Measurements from ENCODE around the gene PRH2. TPM values are rescaled to one million over a fixed set of nuclear protein-coding genes. Genes with fewer than 3 reads are reported as not detected.
A peak's percentile ranks its signal among the peaks of the same experiment; 100 is the strongest.

The PRH2 gene
- total and polyA plus RNA-seq, 2 donors (not counting 3 experiments of a cell fraction or from before 2014, with no cell fraction given) = not detected

- H3K79me2 ChIP-seq (ENCODE audit: control insufficient read depth, insufficient read depth, low read length) = no peaks in the 10 kb centered on the region
- BruUV-seq (replicated peaks) = no TSS peak
- ChIA-PET POLR2A (no interaction called here), CTCF (interaction anchor here (1.1 kb wide), 2 partner anchors 8 to 229 kb away, joined by 3 read pairs; partner anchors contain the start of gene SMIM10L1)
- no peak overlapping the region for H3K9ac ChIP-seq (replicated peaks; ENCODE audit: extremely low read depth, insufficient read depth, low read length)
- no peak for DNase-seq (ENCODE audit: low read depth, low spot score)
- H3K36me3 ChIP-seq (ENCODE audit: control insufficient read depth in 2 of 2, extremely low read depth in 1 of 2, insufficient read depth in 2 of 2, low read length in 2 of 2) = no peaks in the 10 kb centered on the region
- H4K20me1 ChIP-seq (replicated peaks; ENCODE audit: control insufficient read depth, extremely low read depth, insufficient read depth, low read length) = peaks cover 2% of the 10 kb centered on the region
- no peak overlapping the region for H2AFZ ChIP-seq (ENCODE audit: low read depth, low read length)
- no peak overlapping the region for H3K27ac ChIP-seq (ENCODE audit: insufficient read depth, low read depth, low read length)
- H3K9me3 ChIP-seq (replicated peaks; ENCODE audit: control insufficient read depth, insufficient read depth, low read length) = no peaks in the 10 kb centered on the region
- no peak for FAIRE-seq
- H3K4me2 ChIP-seq (ENCODE audit: insufficient read depth, low read length) = no peak overlapping the region
- intact Hi-C loops (cut with micrococcal nuclease) (no loop called here), dilution Hi-C loops (cut with MboI; ENCODE audit: extremely low pct_ligation_motif_present, low sequenced_read_pairs) (no loop called here)
- H3K4me3 ChIP-seq (replicated peaks in 1 of 3; ENCODE audit: insufficient read depth in 1 of 3, low read depth in 1 of 3, low read length in 3 of 3) = no peak overlapping the region
- H3K27me3 ChIP-seq (ENCODE audit: control insufficient read depth in 2 of 2, insufficient read depth in 2 of 2, low read length in 2 of 2) = no peaks in the 10 kb centered on the region
- TF ChIP-seq POLR2A (IDR thresholded peaks at IDR 0.05; ENCODE audit: low read depth, low read length) = no peak
- TF ChIP-seq FOS (IDR thresholded peaks at IDR 0.05; ENCODE audit: borderline replicate concordance, insufficient read depth, low read length) = no peak
- no peak for TF ChIP-seq MYC (IDR thresholded peaks at IDR 0.05; ENCODE audit: low read depth, low read length)
- TF ChIP-seq GATA2 (IDR thresholded peaks at IDR 0.05; ENCODE audit: insufficient read depth, insufficient read length, low read depth, low read length) = peak; percentile 14
- H3K4me1 ChIP-seq (ENCODE audit: control insufficient read depth, extremely low read depth, insufficient read depth, low read length) = no peaks in the 10 kb centered on the region
- H3K9me1 ChIP-seq (replicated peaks; ENCODE audit: control insufficient read depth, extremely low read depth, insufficient read depth, low read length) = no peaks in the 10 kb centered on the region
These were observed 13.0 kb downstream of the PRH2 start for GRCh38 chr12:10941916-10942607.

- no peaks in the 10 kb centered on the region for H3K27me3 ChIP-seq (ENCODE audit: control insufficient read depth in 2 of 2, insufficient read depth in 2 of 2, low read length in 2 of 2)
- intact Hi-C loops (cut with micrococcal nuclease) = no loop called here
- TF ChIP-seq MAX (IDR thresholded peaks at IDR 0.05; ENCODE audit: insufficient read depth, insufficient read length) (no peak), GATA2 (IDR thresholded peaks at IDR 0.05; ENCODE audit: insufficient read depth, insufficient read length, low read depth, low read length) (no peak), CTCF (IDR thresholded peaks at IDR 0.05; ENCODE audit: extremely low read depth in 1 of 2, insufficient read depth in 1 of 2, low read depth in 1 of 2, low read length in 2 of 2) (no peak), POLR2AphosphoS5 (IDR thresholded peaks at IDR 0.05; ENCODE audit: insufficient read depth, low read depth, low read length) (no peak), MYC (IDR thresholded peaks at IDR 0.05; ENCODE audit: low read depth, low read length) (no peak), EZH2 (IDR thresholded peaks at IDR 0.05; ENCODE audit: borderline replicate concordance, low read depth, low read length, severe bottlenecking) (no peak), FOS (IDR thresholded peaks at IDR 0.05; ENCODE audit: borderline replicate concordance, insufficient read depth, low read length) (no peak), POLR2A (IDR thresholded peaks at IDR 0.05; ENCODE audit: low read depth, low read length) (no peak), JUN (IDR thresholded peaks at IDR 0.05; ENCODE audit: borderline replicate concordance, insufficient read depth, insufficient read length, low read depth) (no peak)
- no peak overlapping the region for H3K4me3 ChIP-seq (replicated peaks in 1 of 3; ENCODE audit: insufficient read depth in 1 of 3, low read depth in 1 of 3, low read length in 3 of 3)
- no peaks in the 10 kb centered on the region for H3K4me1 ChIP-seq (ENCODE audit: control insufficient read depth, extremely low read depth, insufficient read depth, low read length)
- FAIRE-seq (no peak), DNase-seq (ENCODE audit: low read depth, low spot score) (no peak)
- ChIA-PET CTCF (interaction anchor here (1.0 to 1.1 kb wide), 3 partner anchors 8 to 228 kb away, joined by 3 read pairs; partner anchors contain the start of gene SMIM10L1), POLR2A (no interaction called here)
- H2AFZ ChIP-seq (ENCODE audit: low read depth, low read length) = no peak overlapping the region
- no peaks in the 10 kb centered on the region for H3K9me1 ChIP-seq (replicated peaks; ENCODE audit: control insufficient read depth, extremely low read depth, insufficient read depth, low read length)
- H3K9me3 ChIP-seq (replicated peaks; ENCODE audit: control insufficient read depth, insufficient read depth, low read length) = no peaks in the 10 kb centered on the region
- no peak overlapping the region for H3K27ac ChIP-seq (ENCODE audit: insufficient read depth, low read depth, low read length)
- no TSS peak for BruUV-seq (replicated peaks)
- H3K36me3 ChIP-seq (ENCODE audit: control insufficient read depth in 2 of 2, extremely low read depth in 1 of 2, insufficient read depth in 2 of 2, low read length in 2 of 2) = no peaks in the 10 kb centered on the region
- peaks cover 2% of the 10 kb centered on the region for H4K20me1 ChIP-seq (replicated peaks; ENCODE audit: control insufficient read depth, extremely low read depth, insufficient read depth, low read length)
- no peaks in the 10 kb centered on the region for H3K79me2 ChIP-seq (ENCODE audit: control insufficient read depth, insufficient read depth, low read length)
- no peak overlapping the region for H3K9ac ChIP-seq (replicated peaks; ENCODE audit: extremely low read depth, insufficient read depth, low read length)
- dilution Hi-C loops (cut with MboI; ENCODE audit: extremely low pct_ligation_motif_present, low sequenced_read_pairs) = no loop called here
- no peak overlapping the region for H3K4me2 ChIP-seq (ENCODE audit: insufficient read depth, low read length)
These were observed 14.1 kb downstream of the PRH2 start for GRCh38 chr12:10943167-10943566.

All from endothelial cell of umbilical vein (primary cell).